H1 (cell line): Measurements from ENCODE around the gene PPRC1.

Experiments used
- CEBPB ChIP-seq: IDR thresholded peaks from 2 replicates; pipeline ENCODE4 v1.6.1; 2012; ENCODE audit warnings: low read depth, low read length
- CREB1 ChIP-seq: IDR thresholded peaks from 2 replicates; pipeline ENCODE4 v1.6.1; 2012; ENCODE audit warnings: inconsistent platforms
- CTCF ChIP-seq, 3 experiments: IDR thresholded peaks; 1 replicate in 2 of 3; 2 replicates in 1 of 3; pipeline versions ENCODE4 v1.5.1 to v1.6.1; 2011; ENCODE audit warnings: low read length in 3 of 3, mild to moderate bottlenecking in 3 of 3, inconsistent platforms in 2 of 3, low read depth in 1 of 3, moderate library complexity in 1 of 3; ENCODE audit not compliant: insufficient read depth in 1 of 3; ENCODE audit errors: control extremely low read depth in 1 of 3
- EZH2 ChIP-seq: fragments of 200-600 bp; sonication (generic); IDR thresholded peaks from 2 replicates; pipeline ENCODE4 v1.7.1; 2012; ENCODE audit warnings: low read depth, mild to moderate bottlenecking, moderate library complexity, low read length, inconsistent platforms; ENCODE audit not compliant: severe bottlenecking
- POLR2A ChIP-seq, 2 experiments: IDR thresholded peaks; 1 replicate in 1 of 2; 2 replicates in 1 of 2; pipeline ENCODE4 v1.6.1; 2011; ENCODE audit warnings: low read depth in 2 of 2, low read length in 2 of 2, mild to moderate bottlenecking in 2 of 2; ENCODE audit errors: control extremely low read depth in 1 of 2
- TBP ChIP-seq: IDR thresholded peaks from 2 replicates; pipeline ENCODE4 v1.6.1; 2011; ENCODE audit warnings: low read depth, low read length, improper control_type of control experiment
- YY1 ChIP-seq: IDR thresholded peaks from 2 replicates; pipeline ENCODE4 v1.6.1; 2011; ENCODE audit warnings: low read depth, mild to moderate bottlenecking, low read length
- TF ChIP-seq, protein P1 (sequence below): IDR thresholded peaks from 2 replicates; pipeline ENCODE4 v1.6.1; 2012; ENCODE audit warnings: inconsistent platforms

- TF ChIP-seq CTCF (IDR thresholded peaks at IDR 0.05; ENCODE audit: control extremely low read depth in 1 of 3, insufficient read depth in 1 of 3, low read depth in 1 of 3, low read length in 3 of 3) (no peak), CREB1 (no peak), EZH2 (no peak), CEBPB (no peak), YY1 (no peak), TBP (no peak), POLR2A (IDR thresholded peaks at IDR 0.05; ENCODE audit: control extremely low read depth in 1 of 2, low read depth in 2 of 2, low read length in 2 of 2) (peak in 1 of 2 experiments; percentile 22; a peak in 1 of 3 replicates)
- TF ChIP-seq, protein P1, sequence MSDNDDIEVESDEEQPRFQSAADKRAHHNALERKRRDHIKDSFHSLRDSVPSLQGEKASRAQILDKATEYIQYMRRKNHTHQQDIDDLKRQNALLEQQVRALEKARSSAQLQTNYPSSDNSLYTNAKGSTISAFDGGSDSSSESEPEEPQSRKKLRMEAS: no peak
Observed at GRCh38 chr10:102140913-102141540, 8.2 kb downstream of the PPRC1 start.
